ENCODE results near the gene ACER3. TPM values are rescaled to one million over a fixed set of nuclear protein-coding genes. Genes with fewer than 3 reads are reported as not detected.

Gene ACER3
- total RNA-seq, 1 experiment from 2014 or later: 21.0 TPM

DNA sequence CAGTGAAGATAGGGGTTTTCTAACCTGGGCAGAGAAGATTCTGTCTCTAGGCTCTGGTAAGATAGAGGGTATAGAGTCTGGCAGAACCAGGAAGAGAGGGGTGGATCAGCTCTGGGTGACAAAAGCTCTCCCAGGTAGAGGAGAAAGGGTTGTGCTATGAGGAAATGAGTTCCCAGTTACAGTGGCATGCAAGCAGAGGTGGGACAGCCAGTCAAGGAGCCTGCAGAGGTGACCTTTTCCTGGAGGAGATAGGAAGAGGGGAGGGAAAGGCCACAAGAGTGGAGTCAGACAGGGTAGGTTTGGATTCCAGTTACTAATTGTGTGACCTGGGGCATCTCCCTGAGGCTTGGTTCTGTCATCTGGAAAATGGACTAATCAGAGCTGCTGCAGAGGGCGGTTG lies 202.7 kb downstream of the ACER3 start:
- CTCF ChIA-PET: interaction anchor here (0.6 to 3.0 kb wide), 7 partner anchors 10 to 143 kb away, joined by 3 to 71 read pairs (median 6); no protein-coding TSS in a partner anchor
- Mint-ChIP-seq H3K9me3 (ENCODE audit: low read depth, unreplicated experiment) (peaks cover 2% of the 10 kb centered on the region), H3K27me3 (ENCODE audit: unreplicated experiment) (no peaks in the 10 kb centered on the region), H3K4me1 (ENCODE audit: low read depth, unreplicated experiment) (peaks cover 54% of the 10 kb centered on the region), H3K4me3 (ENCODE audit: low read depth, unreplicated experiment) (no peak overlapping the region), H3K27ac (ENCODE audit: unreplicated experiment) (peak overlapping the region; percentile 36), H3K36me3 (ENCODE audit: insufficient read depth, unreplicated experiment) (peaks cover 28% of the 10 kb centered on the region)
- DNase-seq: no peak
- TF ChIP-seq, protein P1, sequence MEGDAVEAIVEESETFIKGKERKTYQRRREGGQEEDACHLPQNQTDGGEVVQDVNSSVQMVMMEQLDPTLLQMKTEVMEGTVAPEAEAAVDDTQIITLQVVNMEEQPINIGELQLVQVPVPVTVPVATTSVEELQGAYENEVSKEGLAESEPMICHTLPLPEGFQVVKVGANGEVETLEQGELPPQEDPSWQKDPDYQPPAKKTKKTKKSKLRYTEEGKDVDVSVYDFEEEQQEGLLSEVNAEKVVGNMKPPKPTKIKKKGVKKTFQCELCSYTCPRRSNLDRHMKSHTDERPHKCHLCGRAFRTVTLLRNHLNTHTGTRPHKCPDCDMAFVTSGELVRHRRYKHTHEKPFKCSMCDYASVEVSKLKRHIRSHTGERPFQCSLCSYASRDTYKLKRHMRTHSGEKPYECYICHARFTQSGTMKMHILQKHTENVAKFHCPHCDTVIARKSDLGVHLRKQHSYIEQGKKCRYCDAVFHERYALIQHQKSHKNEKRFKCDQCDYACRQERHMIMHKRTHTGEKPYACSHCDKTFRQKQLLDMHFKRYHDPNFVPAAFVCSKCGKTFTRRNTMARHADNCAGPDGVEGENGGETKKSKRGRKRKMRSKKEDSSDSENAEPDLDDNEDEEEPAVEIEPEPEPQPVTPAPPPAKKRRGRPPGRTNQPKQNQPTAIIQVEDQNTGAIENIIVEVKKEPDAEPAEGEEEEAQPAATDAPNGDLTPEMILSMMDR (IDR thresholded peaks at IDR 0.05; ENCODE audit: unreplicated experiment): no peak
- intact Hi-C loops (cut with micrococcal nuclease; ENCODE audit: unreplicated experiment): loop anchor here (1.0 kb wide), 1 partner anchor 28 kb away; no protein-coding TSS in a partner anchor
- no TSS peak for BruUV-seq (replicated peaks)

DNA sequence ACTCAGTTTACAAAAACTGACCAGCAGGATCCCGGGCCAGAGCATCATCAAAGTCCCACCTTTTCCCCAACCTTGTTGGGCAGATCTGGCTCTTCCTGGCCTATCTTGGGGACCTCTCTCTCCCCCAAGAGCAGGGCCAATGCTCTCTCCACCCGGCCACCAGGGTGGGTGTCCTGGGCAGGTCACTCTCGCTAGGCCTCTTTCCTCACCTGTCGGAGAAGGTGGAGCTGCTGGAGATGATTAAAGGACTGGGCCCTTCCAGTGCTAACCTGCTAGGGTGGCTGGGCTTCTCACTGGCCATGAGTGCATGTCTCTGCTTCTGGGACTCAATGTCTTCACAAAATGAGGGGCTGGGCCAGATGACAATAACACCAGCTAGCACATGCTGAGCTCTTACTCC lies 203.1 kb downstream of the ACER3 start:
- peak overlapping the region; percentile 36 for H3K27ac Mint-ChIP-seq (ENCODE audit: unreplicated experiment)
- BruUV-seq (replicated peaks): no TSS peak
- H3K36me3 Mint-ChIP-seq (ENCODE audit: insufficient read depth, unreplicated experiment): peaks cover 30% of the 10 kb centered on the region
- H3K4me3 Mint-ChIP-seq (ENCODE audit: low read depth, unreplicated experiment): no peak overlapping the region
- no peaks in the 10 kb centered on the region for H3K27me3 Mint-ChIP-seq (ENCODE audit: unreplicated experiment)
- CTCF ChIA-PET: interaction anchor here (0.6 to 3.0 kb wide), 5 partner anchors 9 to 143 kb away, joined by 3 to 71 read pairs (median 9); no protein-coding TSS in a partner anchor
- no peak for DNase-seq
- intact Hi-C loops (cut with micrococcal nuclease; ENCODE audit: unreplicated experiment): loop anchor here (1.0 kb wide), 1 partner anchor 27 kb away; no protein-coding TSS in a partner anchor
- H3K4me1 Mint-ChIP-seq (ENCODE audit: low read depth, unreplicated experiment): peaks cover 54% of the 10 kb centered on the region
- TF ChIP-seq, protein P1 (IDR thresholded peaks at IDR 0.05; ENCODE audit: unreplicated experiment): no peak
- peaks cover 2% of the 10 kb centered on the region for H3K9me3 Mint-ChIP-seq (ENCODE audit: low read depth, unreplicated experiment)

- no peak overlapping the region for H3K27ac Mint-ChIP-seq (ENCODE audit: unreplicated experiment)
- H3K4me1 Mint-ChIP-seq (ENCODE audit: low read depth, unreplicated experiment): peaks cover 54% of the 10 kb centered on the region
- CTCF ChIA-PET: interaction anchor here (2.1 to 2.4 kb wide), 2 partner anchors 22 to 26 kb away, joined by 6 to 8 read pairs; no protein-coding TSS in a partner anchor
- no TSS peak for BruUV-seq (replicated peaks)
- H3K4me3 Mint-ChIP-seq (ENCODE audit: low read depth, unreplicated experiment): no peak overlapping the region
- H3K27me3 Mint-ChIP-seq (ENCODE audit: unreplicated experiment): no peaks in the 10 kb centered on the region
- no peak for DNase-seq
- TF ChIP-seq, protein P1 (IDR thresholded peaks at IDR 0.05; ENCODE audit: unreplicated experiment): no peak
- H3K9me3 Mint-ChIP-seq (ENCODE audit: low read depth, unreplicated experiment): peaks cover 2% of the 10 kb centered on the region
- intact Hi-C loops (cut with micrococcal nuclease; ENCODE audit: unreplicated experiment): no loop called here
- peaks cover 30% of the 10 kb centered on the region for H3K36me3 Mint-ChIP-seq (ENCODE audit: insufficient read depth, unreplicated experiment)
These were observed 204.0 kb downstream of the ACER3 start for GRCh38 chr11:77064648-77065217.

DNA sequence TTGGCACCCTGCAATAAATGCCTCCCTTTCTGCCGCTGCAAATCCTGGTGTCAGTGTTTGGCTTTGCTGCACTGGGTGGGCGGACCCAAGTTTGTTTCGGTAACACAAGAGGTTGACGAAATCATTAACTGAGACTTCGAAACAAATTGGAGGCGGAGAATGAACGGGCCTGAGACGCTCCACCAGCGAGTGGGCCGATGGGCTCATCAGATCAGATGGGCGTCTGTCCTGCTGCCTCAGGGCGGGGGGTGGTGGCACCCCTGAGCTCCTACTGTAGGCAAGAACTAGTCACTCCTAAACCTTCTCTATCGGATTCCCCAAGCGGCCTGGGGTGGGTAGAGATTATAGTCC lies 205.1 kb downstream of the ACER3 start:
- Mint-ChIP-seq H3K9me3 (ENCODE audit: low read depth, unreplicated experiment) (peaks cover 2% of the 10 kb centered on the region), H3K27ac (ENCODE audit: unreplicated experiment) (peak overlapping the region; percentile 72), H3K4me3 (ENCODE audit: low read depth, unreplicated experiment) (peak overlapping the region; percentile 79), H3K36me3 (ENCODE audit: insufficient read depth, unreplicated experiment) (peaks cover 30% of the 10 kb centered on the region), H3K27me3 (ENCODE audit: unreplicated experiment) (no peaks in the 10 kb centered on the region), H3K4me1 (ENCODE audit: low read depth, unreplicated experiment) (peaks cover 54% of the 10 kb centered on the region)
- DNase-seq: no peak
- BruUV-seq (replicated peaks): no TSS peak
- intact Hi-C loops (cut with micrococcal nuclease; ENCODE audit: unreplicated experiment): no loop called here
- TF ChIP-seq, protein P1 (IDR thresholded peaks at IDR 0.05; ENCODE audit: unreplicated experiment): no peak
- CTCF ChIA-PET: interaction anchor here (2.1 to 2.4 kb wide), 2 partner anchors 21 to 25 kb away, joined by 6 to 8 read pairs; no protein-coding TSS in a partner anchor
